Activated T-cell treated with anti-CD3 and anti-CD28 coated beads, Interleukin-2, amount 50 U/mL, for 72 hours (primary cell): ENCODE results near the gene MR1. TPM values are rescaled to one million over a fixed set of nuclear protein-coding genes. Genes with fewer than 3 reads are reported as not detected.
A peak's percentile ranks its signal among the peaks of the same experiment; 100 is the strongest.

Experiments used
- ATAC-seq, 2 donors: fragments of 150-1000 bp; cut with Tn5 transposase; replicated peaks in 1 of 2; 2 replicates each; pipeline ENCODE4 v1.10.0; 2021; ENCODE audit warnings: moderate library complexity in 2 of 2, mild to moderate bottlenecking in 1 of 2
- DNase-seq, 2 donors: peaks; one replicate each; pipeline ENCODE4 v3.0.0; 2021 to 2022; ENCODE audit warnings: mixed read lengths in 1 of 2
- H3K27ac Mint-ChIP-seq: one replicate; pipeline ENCODE4 v1.8.0; 2022; ENCODE audit warnings: mild to moderate bottlenecking, moderate library complexity, mixed read lengths
- H3K27me3 Mint-ChIP-seq: one replicate; pipeline ENCODE4 v1.8.0; 2022; ENCODE audit warnings: low read depth, mixed read lengths
- H3K36me3 Mint-ChIP-seq, 2 donors: one replicate each; pipeline ENCODE4 v1.8.0; 2022; ENCODE audit warnings: mixed read lengths in 2 of 2, mild to moderate bottlenecking in 1 of 2; ENCODE audit not compliant: insufficient read depth in 2 of 2
- H3K4me1 Mint-ChIP-seq: one replicate; pipeline ENCODE4 v1.8.0; 2022; ENCODE audit warnings: low read depth, mixed read lengths
- H3K4me3 Mint-ChIP-seq, 2 donors: one replicate each; pipeline ENCODE4 v1.8.0; 2022; ENCODE audit warnings: mild to moderate bottlenecking in 2 of 2, mixed read lengths in 2 of 2, moderate library complexity in 2 of 2
- H3K9me3 Mint-ChIP-seq, 2 donors: one replicate each; pipeline ENCODE4 v1.8.0; 2022; ENCODE audit warnings: mixed read lengths in 2 of 2
- total RNA-seq, 2 donors: library from RNA; stranded (reverse); gene quantifications; one replicate each; pipeline ENCODE4 v1.2.3, GENCODE V29; 2022

Gene MR1
- total RNA-seq, 2 donors from 2014 or later: 48.9 to 49.9 TPM

- Mint-ChIP-seq H3K27ac (peak overlapping the region; percentile 99), H3K4me1 (peaks cover 69% of the 10 kb centered on the region)
These were observed 58.3 kb downstream of the MR1 start for GRCh38 chr1:181092056-181092455.

GRCh38 chr1:181092883-181093458 is 59.2 kb downstream of the MR1 start:
- ATAC-seq (no peak), DNase-seq (no peak)
- Mint-ChIP-seq H3K4me1 (peaks cover 69% of the 10 kb centered on the region), H3K4me3 (peak overlapping the region; percentile 82 to 87), H3K9me3 (no peaks in the 10 kb centered on the region), H3K27me3 (peaks cover 2% of the 10 kb centered on the region), H3K36me3 (peaks cover 24 to 50% of the 10 kb centered on the region in 2 donors), H3K27ac (peak overlapping the region; percentile 74)

More at GRCh38 chr1:181092056-181092455, 58.3 kb downstream of the MR1 start:
- Mint-ChIP-seq H3K36me3 (peaks cover 24 to 50% of the 10 kb centered on the region in 2 donors), H3K9me3 (no peaks in the 10 kb centered on the region), H3K4me3 (peak overlapping the region; percentile 88 to 100), H3K27me3 (no peaks in the 10 kb centered on the region)
- DNase-seq: no peak
- ATAC-seq: no peak

- Mint-ChIP-seq H3K27ac (peak overlapping the region; percentile 35), H3K4me3 (peak overlapping the region in 1 of 2 donors; percentile 32), H3K27me3 (peaks cover 7% of the 10 kb centered on the region), H3K9me3 (no peaks in the 10 kb centered on the region), H3K4me1 (peaks cover 86% of the 10 kb centered on the region), H3K36me3 (peaks cover 20 to 46% of the 10 kb centered on the region in 2 donors)
- ATAC-seq (no peak), DNase-seq (no peak)
These were observed 60.8 kb downstream of the MR1 start for GRCh38 chr1:181094416-181095212.

GRCh38 chr1:181095260-181095659 is 61.5 kb downstream of the MR1 start:
- peaks cover 15 to 40% of the 10 kb centered on the region in 2 donors for H3K36me3 Mint-ChIP-seq
- peaks cover 7% of the 10 kb centered on the region for H3K27me3 Mint-ChIP-seq
- no peak overlapping the region for H3K27ac Mint-ChIP-seq
- H3K9me3 Mint-ChIP-seq: no peaks in the 10 kb centered on the region
- DNase-seq (no peak), ATAC-seq (no peak)
- H3K4me3 Mint-ChIP-seq: no peak overlapping the region
- H3K4me1 Mint-ChIP-seq: peaks cover 92% of the 10 kb centered on the region

- ATAC-seq (no peak), DNase-seq (no peak)
- Mint-ChIP-seq H3K27ac (no peak overlapping the region), H3K36me3 (peaks cover 14 to 36% of the 10 kb centered on the region in 2 donors), H3K9me3 (no peaks in the 10 kb centered on the region), H3K4me3 (no peak overlapping the region), H3K4me1 (peaks cover 95% of the 10 kb centered on the region), H3K27me3 (peaks cover 7% of the 10 kb centered on the region)
These were observed 62.0 kb downstream of the MR1 start for GRCh38 chr1:181095763-181096184.

- peaks cover 7% of the 10 kb centered on the region for H3K27me3 Mint-ChIP-seq
These were observed 63.5 kb downstream of the MR1 start for GRCh38 chr1:181097242-181097641.

GRCh38 chr1:181099152-181100014 is 65.6 kb downstream of the MR1 start:
- peaks cover 2 to 6% of the 10 kb centered on the region in 2 donors for H3K36me3 Mint-ChIP-seq
- H3K9me3 Mint-ChIP-seq: no peaks in the 10 kb centered on the region
- ATAC-seq (peak; percentile 79 to 84), DNase-seq (peak; percentile 67 to 68)
- H3K4me1 Mint-ChIP-seq: peaks cover 100% of the 10 kb centered on the region
- peak overlapping the region; percentile 81 for H3K27ac Mint-ChIP-seq
- peaks cover 7% of the 10 kb centered on the region for H3K27me3 Mint-ChIP-seq
- peak overlapping the region; percentile 79 to 81 for H3K4me3 Mint-ChIP-seq

More at GRCh38 chr1:181097242-181097641, 63.5 kb downstream of the MR1 start:
- DNase-seq: no peak
- ATAC-seq: no peak
- peaks cover 7 to 22% of the 10 kb centered on the region in 2 donors for H3K36me3 Mint-ChIP-seq
- peak overlapping the region in 1 of 2 donors; percentile 4 for H3K4me3 Mint-ChIP-seq
- no peak overlapping the region for H3K27ac Mint-ChIP-seq
- H3K4me1 Mint-ChIP-seq: peaks cover 95% of the 10 kb centered on the region
- H3K9me3 Mint-ChIP-seq: no peaks in the 10 kb centered on the region

GRCh38 chr1:181100015-181100905 is 66.5 kb downstream of the MR1 start:
- peaks cover 7% of the 10 kb centered on the region for H3K27me3 Mint-ChIP-seq
- H3K4me1 Mint-ChIP-seq: peaks cover 94% of the 10 kb centered on the region
- H3K9me3 Mint-ChIP-seq: no peaks in the 10 kb centered on the region
- H3K4me3 Mint-ChIP-seq: peak overlapping the region; percentile 79 to 81
- DNase-seq: peak in 1 of 2 donors; percentile 39
- peak overlapping the region; percentile 81 for H3K27ac Mint-ChIP-seq
- peaks cover 0 to 1% of the 10 kb centered on the region in 2 donors for H3K36me3 Mint-ChIP-seq
- ATAC-seq: peak; percentile 5 to 11

- Mint-ChIP-seq H3K27ac (peak overlapping the region; percentile 59), H3K4me3 (peak overlapping the region; percentile 79 to 81), H3K4me1 (peaks cover 91% of the 10 kb centered on the region), H3K36me3 (peaks cover 0 to 3% of the 10 kb centered on the region in 2 donors), H3K9me3 (no peaks in the 10 kb centered on the region), H3K27me3 (peaks cover 11% of the 10 kb centered on the region)
- DNase-seq: no peak
- no peak for ATAC-seq
These were observed 67.2 kb downstream of the MR1 start for GRCh38 chr1:181100934-181101333.

- H3K36me3 Mint-ChIP-seq: peaks cover 0 to 3% of the 10 kb centered on the region in 2 donors
- ATAC-seq (no peak), DNase-seq (no peak)
- H3K27ac Mint-ChIP-seq: no peak overlapping the region
- peak overlapping the region in 1 of 2 donors; percentile 81 for H3K4me3 Mint-ChIP-seq
- no peaks in the 10 kb centered on the region for H3K9me3 Mint-ChIP-seq
- peaks cover 17% of the 10 kb centered on the region for H3K27me3 Mint-ChIP-seq
- H3K4me1 Mint-ChIP-seq: peaks cover 88% of the 10 kb centered on the region
These were observed 67.9 kb downstream of the MR1 start for GRCh38 chr1:181101581-181102226.

- Mint-ChIP-seq H3K27me3 (peaks cover 28% of the 10 kb centered on the region), H3K36me3 (peaks cover 0 to 3% of the 10 kb centered on the region in 2 donors), H3K27ac (no peak overlapping the region), H3K4me3 (no peak overlapping the region), H3K9me3 (no peaks in the 10 kb centered on the region), H3K4me1 (peaks cover 76% of the 10 kb centered on the region)
- DNase-seq (no peak), ATAC-seq (no peak)
These were observed 69.1 kb downstream of the MR1 start for GRCh38 chr1:181102841-181103240.
